Heart left ventricle (tissue), 16 donors: Measurements from ENCODE around the gene TMIGD3. TPM values are rescaled to one million over a fixed set of nuclear protein-coding genes. Genes with fewer than 3 reads are reported as not detected.

ENCODE experiments used
- ATAC-seq, 4 donors: fragments of 200-7000 bp; cut with Tn5 transposase; one replicate each; pipeline ENCODE4 v1.9.1; 2020 to 2022; ENCODE audit warnings: moderate library complexity in 4 of 4, mild to moderate bottlenecking in 3 of 4, moderate number of reproducible peaks in 1 of 4
- DNase-seq, 5 donors: peaks; one replicate each; pipeline ENCODE4 v3.0.0-alpha.2; 2020
- H3K27ac ChIP-seq, 12 donors: fragments of 200-600 bp; sonication (generic) in 4 of 12; one replicate each; pipeline versions ENCODE4 v1.5.0 to v1.8.0; 2016 to 2022; ENCODE audit warnings: mild to moderate bottlenecking in 2 of 12
- H3K27me3 ChIP-seq, 9 donors: fragments of 200-600 bp; sonication (generic) in 2 of 9; one replicate each; pipeline versions ENCODE4 v1.5.1 to v1.8.0; 2016 to 2022; ENCODE audit warnings: mild to moderate bottlenecking in 3 of 9
- H3K36me3 ChIP-seq, 9 donors: fragments of 200-600 bp; sonication (generic) in 2 of 9; one replicate each; pipeline versions ENCODE4 v1.5.0 to v1.8.0; 2018 to 2022; ENCODE audit warnings: mild to moderate bottlenecking in 2 of 9
- H3K4me1 ChIP-seq, 12 donors: fragments of 200-600 bp; sonication (generic) in 4 of 12; one replicate each; pipeline versions ENCODE4 v1.5.0 to v1.8.0; 2016 to 2022; ENCODE audit warnings: mild to moderate bottlenecking in 3 of 12
- H3K4me3 ChIP-seq, 12 donors: fragments of 200-600 bp; sonication (generic) in 4 of 12; one replicate each; pipeline versions ENCODE4 v1.5.0 to v1.8.0; 2017 to 2022; ENCODE audit warnings: mild to moderate bottlenecking in 9 of 12, moderate library complexity in 4 of 12
- H3K9me3 ChIP-seq, 12 donors: fragments of 200-600 bp; sonication (generic) in 4 of 12; one replicate each; pipeline versions ENCODE4 v1.5.0 to v1.8.0; 2016 to 2022; ENCODE audit warnings: mild to moderate bottlenecking in 1 of 12
- CTCF ChIP-seq, 12 donors: fragments of 200-600 bp; sonication (generic) in 4 of 12; IDR thresholded peaks; one replicate each; pipeline versions ENCODE4 v1.5.0 to v1.8.0; 2018 to 2022; ENCODE audit warnings: antibody characterized with exemption in 12 of 12, mild to moderate bottlenecking in 5 of 12
- POLR2A ChIP-seq, 2 donors: fragments of 450-650 bp; IDR thresholded peaks; one replicate each; pipeline ENCODE4 v1.6.1; 2017; ENCODE audit warnings: antibody characterized with exemption in 2 of 2, mild to moderate bottlenecking in 2 of 2, moderate library complexity in 2 of 2
- WGBS, 4 donors: extraction: QIAGEN DNeasy Blood & Tissue Kit in 2 of 4; methylation state at CpG; one replicate each; pipeline versions ENCODE4 v1.1.5 to v1.1.7; 2013 to 2018; 5-methylcytosine and 5-hydroxymethylcytosine counted together
- intact Hi-C, 10 donors: fragments of 100-400 bp; cut with DNase I; formaldehyde crosslinking; loops; one replicate each; pipeline versions ENCODE4 v1.11.1 to v1.14.2; 2022
- polyA plus RNA-seq, 2 donors: library from polyadenylated mRNA; stranded (reverse); fragments of 200-250 nt; gene quantifications; one replicate each; pipeline ENCODE4 v1.2.3, GENCODE V29; 2013
- total RNA-seq, 9 donors: library from RNA; depleted of rRNA in 2 of 9; stranded (reverse); fragments of >200 nt in 2 of 9; fragmentation: NEBNext Ultra II Directional in 3 of 9; extraction: Animal tissue kit (Norgen Biotek cat#: 25700) in 3 of 9; gene quantifications; one replicate each; pipeline versions ENCODE4 v1.1.0 to v1.2.4, GENCODE V29; 2016 to 2023
- donor health status: ischemic (EF 13 %, LVEDD 7.1; RV severe dilation, severe dysfunction).
- donor health status: healthy with polysubstance abuse.
- donor health status: DM: no; HTN: yes; CAD: no.
- donor health status: DM: no; HTN: no; CAD: no.
- donor health status: ischemic (EF 25% LVEDD 6.9; RV normal size, moderate dysfunction).
- donor health status: ischemic (EF 25% LVEDD 5.7; RV mildly dilated, moderate dysfunction).
- donor health status: healthy.
- donor health status: DM: yes; HTN: yes; CAD: no.
- donor health status: ischemic (EF 35%, LVEDD 5.7; RV mildly dilated, moderate dysfunction).
- donor health status: nonischemic (EF 11% LVEDD 7.7; RV severe dilation, severe dysfunction).
- donor health status: DM: yes; HTN: yes; CAD: no.
- donor health status: PGD.
- donor health status: ischemic (EF 29% LVEDD 5.4; RV normal size, mild dysfunction).
- donor health status: nonischemic (EF 23%, LVEDD 6.1; RV moderate dilation, normal function).

The TMIGD3 gene
- total and polyA plus RNA-seq, 11 donors = 0.46 to 26.4 (median 1.4) TPM; not detected in 2

DNA sequence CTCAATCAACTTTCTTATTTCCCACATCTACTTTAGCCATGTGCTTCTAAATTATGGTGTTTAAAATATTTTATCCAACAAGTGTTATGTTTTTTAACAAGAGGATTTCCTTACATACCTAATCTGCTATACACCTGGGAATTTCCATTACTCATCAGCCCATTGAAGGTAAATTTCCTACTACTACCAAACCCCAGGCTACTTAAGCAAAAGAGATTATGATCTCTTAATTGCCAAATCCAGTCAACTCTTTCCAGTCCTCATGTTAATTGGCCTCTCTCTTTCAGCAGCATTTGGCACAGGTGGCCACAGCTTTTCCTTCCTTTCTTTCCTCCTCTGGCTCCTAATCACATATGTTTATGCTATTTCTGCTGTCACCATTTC is 34.7 kb downstream of the TMIGD3 start:
- intact Hi-C loops = no loop called here
- H3K4me3 ChIP-seq = no peak overlapping the region
- H3K27me3 ChIP-seq = no peaks in the 10 kb centered on the region
- H3K4me1 ChIP-seq = peaks cover 0 to 45% (median 8%) of the 10 kb centered on the region in 12 donors
- no peak for TF ChIP-seq POLR2A (IDR thresholded peaks at IDR 0.05)
- no peak for TF ChIP-seq CTCF (IDR thresholded peaks at IDR 0.05)
- no peaks in the 10 kb centered on the region for H3K9me3 ChIP-seq
- ATAC-seq (no peak), DNase-seq (no peak)
- H3K27ac ChIP-seq = peak overlapping the region in 2 of 12 donors; percentile 12 to 60
- H3K36me3 ChIP-seq = peaks cover 4 to 87% (median 38%) of the 10 kb centered on the region in 9 donors

GRCh38 chr1:111467865-111468716 is 35.3 kb downstream of the TMIGD3 start:
- Histone ChIP-seq H3K4me3 (no peak overlapping the region), H3K27me3 (no peaks in the 10 kb centered on the region), H3K27ac (peak overlapping the region in 8 of 12 donors; percentile 12 to 60 (median 23)), H3K9me3 (no peaks in the 10 kb centered on the region), H3K36me3 (peaks cover 4 to 93% (median 38%) of the 10 kb centered on the region in 9 donors), H3K4me1 (peaks cover 0 to 39% (median 4%) of the 10 kb centered on the region in 12 donors)
- intact Hi-C loops = no loop called here
- DNase-seq = no peak
- 73 to 85% (median 77%) methylated on average over 2 of the region's 2 CpGs for WGBS, 4 donors
- TF ChIP-seq POLR2A (IDR thresholded peaks at IDR 0.05) (no peak), CTCF (IDR thresholded peaks at IDR 0.05) (no peak)
- ATAC-seq = peak in 3 of 4 donors; percentile 31 to 42 (median 41)

DNA sequence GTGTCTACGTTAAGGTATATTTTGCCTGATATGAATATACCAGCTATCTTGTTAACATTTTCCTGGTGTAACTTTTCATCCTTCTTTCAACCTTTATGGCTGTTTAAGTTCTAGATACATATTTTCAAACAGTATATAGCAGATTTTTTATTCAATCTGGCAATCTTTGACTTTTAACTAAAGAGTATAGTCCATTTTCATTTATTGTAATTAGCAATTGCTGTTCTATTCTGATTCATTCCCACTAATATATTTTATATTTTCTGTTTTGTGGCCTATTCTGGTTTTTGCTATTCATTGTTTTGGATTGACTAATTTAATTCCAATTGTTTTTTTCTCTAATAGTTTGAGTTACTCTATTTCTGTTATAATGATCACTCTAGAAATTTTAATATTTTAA is 37.0 kb downstream of the TMIGD3 start:
- H3K27ac ChIP-seq = peak overlapping the region in 1 of 12 donors; percentile 60
- H3K9me3 ChIP-seq = no peaks in the 10 kb centered on the region
- intact Hi-C loops = no loop called here
- WGBS, 4 donors = 0 to 2% (median 0%) methylated on average over 1 of the region's 1 CpG
- DNase-seq (no peak), ATAC-seq (no peak)
- H3K4me3 ChIP-seq = no peak overlapping the region
- TF ChIP-seq POLR2A (IDR thresholded peaks at IDR 0.05) (no peak), CTCF (IDR thresholded peaks at IDR 0.05) (no peak)
- H3K4me1 ChIP-seq = peaks cover 0 to 27% (median 5%) of the 10 kb centered on the region in 12 donors
- H3K27me3 ChIP-seq = no peaks in the 10 kb centered on the region
- H3K36me3 ChIP-seq = peaks cover 4 to 98% (median 46%) of the 10 kb centered on the region in 9 donors

DNA sequence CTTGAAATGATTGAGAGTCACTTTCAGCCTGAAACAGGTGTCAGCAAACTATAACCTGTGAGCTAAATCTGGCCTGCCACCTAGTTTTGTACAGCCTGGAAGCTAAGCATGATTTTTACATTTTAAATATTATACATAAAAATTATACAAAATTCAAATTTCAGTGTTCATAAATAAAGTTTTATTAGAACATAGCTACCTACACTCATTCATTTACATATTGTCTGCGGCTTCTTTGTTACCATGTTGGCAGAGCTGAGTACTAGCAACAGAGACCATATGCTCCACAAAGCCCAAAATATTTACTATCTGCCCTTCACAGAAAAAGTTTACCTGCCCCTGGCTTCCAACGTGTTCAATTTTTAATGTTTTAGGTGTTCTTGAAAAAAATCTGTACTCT is 37.7 kb downstream of the TMIGD3 start:
- Histone ChIP-seq H3K27me3 (no peaks in the 10 kb centered on the region), H3K4me1 (peaks cover 0 to 27% (median 5%) of the 10 kb centered on the region in 12 donors), H3K9me3 (no peaks in the 10 kb centered on the region), H3K36me3 (peaks cover 4 to 98% (median 47%) of the 10 kb centered on the region in 9 donors), H3K27ac (no peak overlapping the region), H3K4me3 (no peak overlapping the region)
- no peak for ATAC-seq
- DNase-seq = no peak
- intact Hi-C loops = no loop called here
- 94 to 98% (median 96%) methylated on average over 2 of the region's 2 CpGs for WGBS, 4 donors
- no peak for TF ChIP-seq CTCF (IDR thresholded peaks at IDR 0.05)
- TF ChIP-seq POLR2A (IDR thresholded peaks at IDR 0.05) = no peak
